HG03354 (cell line): Measurements from ENCODE around the gene ZNF773.
A peak's percentile ranks its signal among the peaks of the same experiment; 100 is the strongest.
"Not testable (repeated sequence)": the region's sequence is repeated elsewhere in the genome, so short reads cannot be mapped to it uniquely, and the experiment has no call there.

Experiments used
- ATAC-seq: cut with Tn5 transposase; IDR thresholded peaks from one replicate; pipeline ENCODE4 v1.9.1; 2021; ENCODE audit warnings: mild to moderate bottlenecking; ENCODE audit not compliant: unreplicated experiment, poor library complexity, severe bottlenecking

ZNF773 gene

GRCh38 chr19:57499680-57500395 lies at the start of gene ZNF773:
TSS of gene ZNF773 (plus strand) at chr19:57499938. CDS start at chr19:57500081, 143 bp downstream.
- ATAC-seq = peak; percentile 97

- no peak for ATAC-seq
Measured at GRCh38 chr19:57452307-57452706, 47.4 kb upstream of the ZNF773 start.

- no peak for ATAC-seq
Measured at GRCh38 chr19:57465680-57466381, 33.9 kb upstream of the ZNF773 start.

- no peak for ATAC-seq
Measured at GRCh38 chr19:57466489-57466888, 33.2 kb upstream of the ZNF773 start.

- no peak for ATAC-seq
Measured at GRCh38 chr19:57473646-57474045, 26.1 kb upstream of the ZNF773 start.

- peak; percentile 99 for ATAC-seq
Measured at GRCh38 chr19:57477191-57478008, 22.3 kb upstream of the ZNF773 start, which contains the start of gene ZNF772. TSS of gene ZNF772 (minus strand) at chr19:57477566. CDS start at chr19:57477309, 257 bp downstream.

GRCh38 chr19:57487477-57488298 lies 12.1 kb upstream of the ZNF773 start, which contains the start of gene ZNF419:
TSS of gene ZNF419 (plus strand) at chr19:57487750. CDS start at chr19:57487951, 201 bp downstream.
- peak; percentile 98 for ATAC-seq

GRCh38 chr19:57488299-57488644 lies 11.5 kb upstream of the ZNF773 start:
- not testable (repeated sequence) for ATAC-seq

GRCh38 chr19:57499332-57499679 lies 432 bp upstream of the ZNF773 start:
- not testable (repeated sequence) for ATAC-seq

GRCh38 chr19:57500400-57500799 lies 662 bp downstream of the ZNF773 start:
- ATAC-seq = not testable (repeated sequence)

GRCh38 chr19:57506163-57506562 lies 6.4 kb downstream of the ZNF773 start:
- ATAC-seq = no peak

GRCh38 chr19:57511484-57511883 lies 11.7 kb downstream of the ZNF773 start:
- ATAC-seq = no peak

- no peak for ATAC-seq
Measured at GRCh38 chr19:57512845-57513244, 13.1 kb downstream of the ZNF773 start.

GRCh38 chr19:57515255-57515654 lies 15.5 kb downstream of the ZNF773 start:
- ATAC-seq = no peak

- ATAC-seq = not testable (repeated sequence)
Measured at GRCh38 chr19:57518021-57518420, 18.3 kb downstream of the ZNF773 start.

GRCh38 chr19:57527136-57527881 lies 27.6 kb downstream of the ZNF773 start, which contains the start of gene ZNF549:
TSS of gene ZNF549 (plus strand) at chr19:57527356. CDS start at chr19:57527574, 218 bp downstream.
- peak; percentile 99 for ATAC-seq

- no peak for ATAC-seq
Measured at GRCh38 chr19:57537953-57538547, 38.3 kb downstream of the ZNF773 start.

GRCh38 chr19:57546513-57546912 lies 46.8 kb downstream of the ZNF773 start:
- no peak for ATAC-seq
